Midbrain (tissue), 1 donor: ENCODE data around the gene CD81.

Experiments used
- DNase-seq: peaks from one replicate; lab custom pipeline; 2025; lab: John Stamatoyannopoulos, UW

The CD81 gene

DNA sequence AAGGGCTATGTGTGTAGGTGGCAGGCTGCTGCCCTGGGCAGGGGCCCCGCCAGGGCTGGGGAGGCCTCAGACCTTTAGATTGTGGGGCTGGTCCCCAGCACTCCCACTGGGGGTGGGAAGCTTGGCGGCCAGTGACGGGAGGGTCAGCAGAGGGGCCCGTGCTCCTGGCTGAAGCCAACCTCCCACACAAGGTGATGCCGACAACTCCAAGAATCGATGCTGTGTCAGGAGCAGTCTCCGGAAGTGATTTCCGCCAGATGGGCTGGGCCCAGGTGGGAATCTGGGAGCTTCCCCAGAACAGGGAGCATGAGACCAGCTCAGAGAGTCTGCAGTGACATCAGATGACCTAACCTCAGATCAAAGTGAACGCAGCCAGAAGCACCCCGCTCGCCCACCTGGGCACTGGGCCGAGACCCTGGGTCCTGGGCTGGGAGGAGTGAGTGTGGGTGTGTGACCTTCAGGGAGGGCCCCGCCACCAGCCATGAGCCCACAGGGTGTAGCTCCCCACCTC, 59.5 kb downstream of the CD81 start:
- no peak for DNase-seq

DNA sequence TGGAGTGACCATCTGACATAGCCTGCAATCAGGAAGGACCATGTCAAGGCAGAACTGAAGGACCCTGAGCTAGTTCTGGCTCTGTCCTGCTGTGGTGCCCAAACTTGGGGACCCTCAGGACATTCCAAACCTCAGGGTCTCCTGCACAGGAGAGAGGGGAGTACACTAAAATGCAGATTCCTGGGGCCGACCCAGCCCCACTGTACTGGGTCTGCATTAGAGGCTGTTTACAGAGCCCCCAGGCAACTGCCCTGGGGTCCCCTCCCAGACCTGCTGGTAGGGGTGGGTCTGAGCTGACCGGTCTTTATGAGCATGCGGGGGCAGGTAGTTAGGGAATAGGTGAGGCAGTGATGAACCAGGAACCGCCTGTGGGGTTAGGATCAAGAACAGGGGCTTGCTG, 60.4 kb downstream of the CD81 start:
- DNase-seq: no peak

DNA sequence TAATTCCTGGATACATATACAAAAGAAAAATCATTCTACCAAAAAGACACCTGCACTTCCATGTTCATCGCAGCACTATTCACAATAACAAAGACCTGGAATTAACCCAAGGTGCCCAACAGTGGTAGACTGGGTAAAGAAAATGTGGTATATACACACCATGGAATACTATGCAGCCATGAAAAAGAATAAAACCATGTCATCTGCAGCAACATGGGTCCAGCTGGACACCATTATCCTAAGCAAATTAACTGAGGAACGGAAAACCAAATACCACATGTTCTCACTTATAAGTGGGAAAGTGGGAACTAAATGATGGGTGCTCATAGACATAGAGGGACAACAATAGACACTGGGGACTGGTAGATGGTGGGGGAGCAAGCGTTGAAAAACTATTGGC, 62.7 kb downstream of the CD81 start:
- no peak for DNase-seq

DNA sequence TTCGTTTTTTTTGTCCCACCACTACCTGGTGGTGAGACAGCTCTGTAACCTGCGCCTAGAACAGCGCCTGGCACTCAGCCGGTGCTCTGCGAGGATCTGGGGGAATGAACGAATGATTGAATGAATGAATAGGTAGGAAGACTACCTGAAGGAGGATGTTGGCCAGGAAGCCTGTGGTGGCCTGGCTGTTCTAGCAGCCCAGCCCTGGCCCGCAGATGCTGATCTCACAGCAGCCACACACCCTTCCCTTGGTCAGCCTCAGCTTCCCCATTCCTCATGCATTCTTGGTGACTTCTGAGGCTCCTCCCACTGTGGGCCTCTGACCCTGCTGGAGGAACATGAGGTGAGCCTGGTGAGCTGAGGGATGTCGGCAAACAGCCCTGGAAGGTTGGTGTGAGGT, 63.5 kb downstream of the CD81 start:
- DNase-seq: no peak

DNA sequence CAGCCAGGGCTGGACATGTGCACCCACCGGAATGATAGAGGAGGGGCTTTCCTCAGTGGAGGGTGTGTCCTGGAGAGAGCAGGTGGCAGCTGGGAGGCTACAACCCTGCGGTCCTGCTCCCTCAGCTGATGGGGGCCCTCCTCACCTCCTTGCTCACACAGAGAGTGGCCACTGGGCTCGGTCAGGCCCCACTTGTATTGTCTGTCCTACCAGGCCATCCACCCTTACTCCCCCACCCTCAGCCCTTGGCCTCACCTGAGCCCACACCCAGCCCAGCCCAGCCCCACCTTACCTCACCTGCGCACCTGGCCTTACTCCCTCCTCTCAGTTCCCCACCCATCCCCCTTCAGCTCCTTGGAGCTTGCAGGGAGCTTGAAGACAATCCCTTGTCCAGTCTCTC, 64.1 kb downstream of the CD81 start:
- DNase-seq: no peak

DNA sequence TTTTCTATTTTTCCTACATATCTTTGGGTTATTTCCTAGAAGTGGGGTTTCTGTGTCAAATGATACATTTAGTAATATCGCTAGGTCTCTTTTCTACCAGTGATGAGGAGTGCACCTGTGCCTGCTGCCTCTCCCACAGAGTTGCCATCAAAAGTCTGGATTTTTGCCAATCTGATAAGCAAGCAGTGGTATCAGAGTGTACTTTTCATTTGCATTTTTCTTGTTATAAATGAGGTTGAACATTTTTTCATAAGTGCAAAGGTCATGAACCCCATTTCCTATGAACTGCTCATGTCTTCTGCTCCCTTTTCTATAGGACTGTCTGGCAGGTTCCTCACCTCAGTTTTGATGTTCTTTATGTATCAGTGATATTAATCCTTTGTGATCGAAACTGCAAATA, 65.5 kb downstream of the CD81 start:
- DNase-seq: no peak

DNA sequence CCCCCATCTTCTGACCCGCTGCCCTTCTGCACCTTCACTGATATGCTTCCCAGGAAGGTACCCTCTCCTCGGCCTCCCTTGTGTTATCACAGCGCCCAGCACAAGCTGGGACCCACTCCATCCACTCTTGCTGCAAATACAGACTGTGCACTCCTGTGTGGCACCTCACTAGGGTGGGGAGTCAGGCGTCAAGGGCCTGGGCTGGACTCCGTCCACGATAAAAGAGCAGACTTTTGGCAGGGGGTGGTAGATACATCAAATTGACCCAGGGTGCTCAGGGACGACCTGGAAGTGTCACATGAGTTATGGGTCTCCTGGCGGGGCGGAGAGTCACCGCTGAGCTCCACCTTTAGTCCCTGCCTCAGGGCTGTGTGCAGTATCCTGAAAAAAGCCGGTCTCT, 66.3 kb downstream of the CD81 start:
- DNase-seq: no peak

DNA sequence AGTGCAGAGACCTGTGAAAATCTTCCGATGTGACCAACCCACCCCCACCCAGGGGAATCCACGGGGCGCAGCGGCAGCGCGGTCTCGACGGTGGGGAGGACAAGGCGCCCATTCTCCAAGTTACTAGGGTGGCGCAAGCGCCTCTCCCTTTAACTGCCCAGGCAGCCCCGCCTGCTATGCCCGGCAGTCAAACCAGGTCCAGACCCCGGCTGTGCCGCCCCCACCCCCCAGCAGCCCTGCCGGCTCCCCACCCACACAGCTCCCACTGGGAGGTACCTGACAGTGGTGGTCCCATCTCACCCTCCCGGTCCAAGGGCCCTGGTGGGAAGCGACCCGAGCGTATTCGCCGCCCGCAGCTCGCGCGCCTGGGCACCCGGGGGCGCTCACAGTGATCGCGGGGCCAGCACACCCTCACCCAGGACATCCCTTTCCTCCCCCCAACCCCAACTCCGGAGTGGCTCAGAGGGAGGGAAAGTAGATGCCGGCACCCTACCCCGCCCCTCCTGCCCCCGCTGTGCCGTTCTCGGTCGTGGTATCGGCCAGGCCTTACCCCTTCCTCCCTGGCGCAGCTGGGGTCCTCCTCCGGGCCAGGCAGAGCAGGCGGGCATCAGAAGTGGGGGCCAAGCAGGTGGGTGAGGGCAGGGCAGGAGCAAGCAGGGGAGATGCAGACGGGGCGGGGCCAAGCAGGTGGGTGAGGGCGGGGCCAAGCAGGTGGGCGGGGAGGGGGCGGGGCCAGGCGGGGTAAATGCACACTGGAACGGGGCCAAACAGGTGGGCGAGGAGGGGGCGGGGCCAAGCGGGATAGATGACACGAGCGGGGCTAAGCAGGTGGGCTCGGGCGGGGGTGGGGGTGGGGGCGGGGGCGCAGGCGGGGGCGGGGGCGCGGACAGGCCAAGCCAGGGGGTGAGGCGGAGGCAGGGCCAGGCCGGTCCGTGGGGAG, 67.0 kb downstream of the CD81 start, which contains the start of gene TRPM5:
Gene TRPM5, minus strand, starts transcription at position 634 of the 940 bp plus-strand sequence. CDS start 21,478 bp downstream, outside the sequence.
- DNase-seq: no peak

DNA sequence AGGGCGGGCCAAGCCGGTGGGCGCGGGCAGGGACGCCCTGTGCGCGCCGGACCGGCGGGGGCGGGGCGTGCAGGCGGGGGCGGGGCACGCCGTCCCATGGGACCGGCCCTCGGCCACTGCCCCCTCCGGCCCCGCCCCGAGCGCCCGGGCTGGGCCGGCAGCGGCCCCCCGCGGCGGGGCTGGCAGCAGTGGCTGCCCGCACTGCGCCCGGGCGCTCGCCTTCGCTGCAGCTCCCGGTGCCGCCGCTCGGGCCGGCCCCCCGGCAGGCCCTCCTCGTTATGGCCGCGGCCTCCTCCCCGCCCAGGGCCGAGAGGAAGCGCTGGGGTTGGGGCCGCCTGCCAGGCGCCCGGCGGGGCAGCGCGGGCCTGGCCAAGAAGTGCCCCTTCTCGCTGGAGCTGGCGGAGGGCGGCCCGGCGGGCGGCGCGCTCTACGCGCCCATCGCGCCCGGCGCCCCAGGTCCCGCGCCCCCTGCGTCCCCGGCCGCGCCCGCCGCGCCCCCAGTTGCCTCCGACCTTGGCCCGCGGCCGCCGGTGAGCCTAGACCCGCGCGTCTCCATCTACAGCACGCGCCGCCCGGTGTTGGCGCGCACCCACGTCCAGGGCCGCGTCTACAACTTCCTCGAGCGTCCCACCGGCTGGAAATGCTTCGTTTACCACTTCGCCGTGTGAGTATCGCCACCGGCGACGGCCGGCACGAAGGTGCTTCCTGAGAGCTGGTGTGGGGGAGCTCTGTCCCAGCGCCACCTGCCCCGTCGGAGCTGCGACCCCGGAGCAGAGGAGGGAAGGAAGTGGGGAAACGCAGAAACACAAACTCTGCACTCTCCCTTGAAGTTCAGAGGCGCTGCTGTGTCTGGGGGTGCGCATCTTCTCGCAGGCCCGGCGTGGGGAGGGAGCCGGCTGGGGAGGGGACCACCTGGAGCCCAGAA, 68.0 kb downstream of the CD81 start, which contains the start of gene KCNQ1:
Gene KCNQ1, plus strand, starts transcription at position 188 of the 925 bp plus-strand sequence. Its CDS starts 91 bp downstream, at position 279.
- no peak for DNase-seq

DNA sequence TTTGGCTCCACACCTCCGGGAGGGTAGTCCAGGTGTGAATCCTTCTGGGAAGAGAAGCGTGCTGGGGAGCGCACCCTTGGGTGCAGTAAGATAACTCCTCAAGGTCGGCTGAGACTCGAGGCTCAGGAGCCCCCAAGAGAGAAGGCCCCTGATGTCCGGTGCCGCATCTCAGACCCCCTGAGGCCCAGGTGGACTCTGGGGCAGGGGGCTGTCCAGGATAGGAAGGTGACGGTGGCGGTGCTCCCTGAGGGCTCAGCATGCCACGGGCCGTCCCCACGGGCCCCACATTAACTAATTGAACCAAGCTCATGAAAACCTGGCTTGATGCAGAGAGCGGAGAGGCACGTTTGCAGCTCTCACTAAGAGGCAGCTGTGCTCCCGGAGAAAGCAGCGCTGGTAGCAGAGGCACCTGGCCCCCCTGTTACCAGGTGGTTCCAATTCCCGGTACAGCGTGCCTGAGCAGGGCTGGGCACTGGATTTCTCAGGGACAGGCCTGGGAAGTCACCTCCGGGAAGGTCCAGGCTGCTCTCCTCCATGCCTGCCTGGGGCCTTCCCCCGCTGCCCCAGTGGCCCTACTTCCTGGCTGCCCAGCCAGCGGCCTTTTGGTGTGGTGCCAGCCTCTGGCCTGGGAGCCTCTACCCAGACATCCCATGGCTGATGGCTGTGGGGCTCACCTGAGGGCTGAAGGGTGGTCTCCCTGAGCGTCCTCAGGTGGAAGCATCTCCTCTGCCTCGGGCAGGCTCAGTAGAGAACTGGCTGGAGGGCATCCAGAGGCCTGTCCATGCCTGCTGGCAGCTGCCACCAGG, 68.8 kb downstream of the CD81 start:
- DNase-seq: no peak

DNA sequence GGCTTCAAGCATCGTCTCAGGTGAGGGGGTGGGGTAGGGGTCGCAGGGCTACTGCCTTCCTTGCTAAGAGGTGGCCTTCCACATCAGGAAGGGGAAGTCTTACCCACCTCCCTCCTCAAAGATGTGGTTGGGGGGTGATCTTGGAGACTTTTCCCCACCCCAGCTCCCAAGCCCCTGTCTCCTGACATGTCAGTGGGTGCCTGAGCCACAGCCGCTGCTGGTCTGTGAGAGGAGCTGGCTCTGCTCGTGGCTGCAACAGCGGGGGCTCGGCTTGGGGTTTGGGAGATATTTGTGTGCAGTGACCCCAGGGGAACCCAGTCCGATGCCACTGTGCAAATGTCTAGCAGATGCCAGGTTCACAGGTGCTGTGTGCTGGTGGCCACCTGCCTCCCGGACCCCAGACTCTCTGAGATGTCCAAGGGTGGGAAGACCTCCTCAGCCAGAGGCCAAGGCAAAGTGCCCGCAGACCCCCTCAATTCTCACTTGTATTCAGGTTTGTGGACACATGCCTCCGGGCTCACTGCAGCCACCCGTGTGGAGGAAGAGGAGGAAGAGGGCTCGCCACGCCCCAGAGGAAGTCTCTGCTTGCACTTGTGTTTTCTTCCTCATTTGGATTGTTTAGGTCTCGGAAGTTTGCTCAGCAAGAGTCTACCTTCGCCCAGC, 69.6 kb downstream of the CD81 start:
- DNase-seq: no peak
